ENCODE results near the gene RDH14. TPM values are rescaled to one million over a fixed set of nuclear protein-coding genes. Genes with fewer than 3 reads are reported as not detected.
A peak's percentile ranks its signal among the peaks of the same experiment; 100 is the strongest.

RDH14 gene
- total RNA-seq, 1 donor from 2014 or later, result 42.6 TPM

DNA sequence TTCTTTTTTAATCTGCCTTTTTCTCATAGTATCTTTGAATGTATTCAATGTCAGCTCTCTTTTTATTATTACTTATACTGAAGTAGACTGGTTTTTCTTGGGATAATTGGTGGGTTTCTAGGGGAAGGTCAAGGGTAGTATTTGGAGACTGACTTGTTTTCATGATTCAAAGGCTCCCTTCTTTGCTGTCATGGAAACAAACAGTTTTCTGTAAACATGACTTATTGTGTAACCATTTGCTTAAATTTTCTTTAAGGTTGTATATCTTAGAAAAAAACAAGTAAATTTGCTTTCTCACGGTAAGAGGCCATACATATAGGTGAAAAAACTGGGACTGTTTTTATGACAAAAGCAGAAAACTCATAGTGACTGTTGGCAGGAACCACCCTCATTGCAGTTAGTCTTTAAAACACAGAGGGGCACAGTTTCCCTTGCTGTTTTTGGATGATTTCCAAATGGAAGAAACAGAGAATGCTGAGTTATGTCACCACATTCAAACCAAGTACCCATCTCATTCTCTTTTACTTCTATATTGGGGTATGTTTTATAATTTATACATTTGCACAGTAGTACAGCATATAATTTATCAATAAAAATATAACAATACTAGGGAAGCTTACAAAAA, 5.8 kb upstream of the RDH14 start:
- Histone ChIP-seq H3K4me1 (peaks cover 4% of the 10 kb centered on the region), H3K36me3 (peaks cover 20% of the 10 kb centered on the region), H3K4me3 (no peak overlapping the region), H3K27me3 (ENCODE audit: low read depth) (no peaks in the 10 kb centered on the region), H3K9me3 (replicated peaks) (peaks cover 5% of the 10 kb centered on the region), H3K27ac (replicated peaks) (no peak overlapping the region)
- TF ChIP-seq, protein P1, sequence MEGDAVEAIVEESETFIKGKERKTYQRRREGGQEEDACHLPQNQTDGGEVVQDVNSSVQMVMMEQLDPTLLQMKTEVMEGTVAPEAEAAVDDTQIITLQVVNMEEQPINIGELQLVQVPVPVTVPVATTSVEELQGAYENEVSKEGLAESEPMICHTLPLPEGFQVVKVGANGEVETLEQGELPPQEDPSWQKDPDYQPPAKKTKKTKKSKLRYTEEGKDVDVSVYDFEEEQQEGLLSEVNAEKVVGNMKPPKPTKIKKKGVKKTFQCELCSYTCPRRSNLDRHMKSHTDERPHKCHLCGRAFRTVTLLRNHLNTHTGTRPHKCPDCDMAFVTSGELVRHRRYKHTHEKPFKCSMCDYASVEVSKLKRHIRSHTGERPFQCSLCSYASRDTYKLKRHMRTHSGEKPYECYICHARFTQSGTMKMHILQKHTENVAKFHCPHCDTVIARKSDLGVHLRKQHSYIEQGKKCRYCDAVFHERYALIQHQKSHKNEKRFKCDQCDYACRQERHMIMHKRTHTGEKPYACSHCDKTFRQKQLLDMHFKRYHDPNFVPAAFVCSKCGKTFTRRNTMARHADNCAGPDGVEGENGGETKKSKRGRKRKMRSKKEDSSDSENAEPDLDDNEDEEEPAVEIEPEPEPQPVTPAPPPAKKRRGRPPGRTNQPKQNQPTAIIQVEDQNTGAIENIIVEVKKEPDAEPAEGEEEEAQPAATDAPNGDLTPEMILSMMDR (IDR thresholded peaks at IDR 0.05; ENCODE audit: borderline replicate concordance), result no peak
- intact Hi-C loops (cut with micrococcal nuclease), result no loop called here
- no peak for DNase-seq

DNA sequence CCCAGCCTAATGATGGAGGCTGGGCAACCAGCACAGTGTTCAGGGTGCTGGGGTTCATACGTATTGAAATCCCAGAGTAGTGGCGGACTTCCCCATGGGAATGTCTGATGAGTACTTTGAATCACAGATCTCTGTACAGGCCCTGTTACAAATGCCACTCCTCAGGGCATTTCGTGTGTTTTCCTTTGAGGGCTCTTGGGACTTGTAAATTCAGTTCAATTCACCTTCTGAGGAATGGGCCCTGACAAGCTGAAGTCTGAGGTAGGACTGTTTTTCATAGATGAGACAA, 288 bp upstream of the RDH14 start:
- intact Hi-C loops (cut with micrococcal nuclease), result no loop called here
- peaks cover 53% of the 10 kb centered on the region for H3K4me1 ChIP-seq

DNA sequence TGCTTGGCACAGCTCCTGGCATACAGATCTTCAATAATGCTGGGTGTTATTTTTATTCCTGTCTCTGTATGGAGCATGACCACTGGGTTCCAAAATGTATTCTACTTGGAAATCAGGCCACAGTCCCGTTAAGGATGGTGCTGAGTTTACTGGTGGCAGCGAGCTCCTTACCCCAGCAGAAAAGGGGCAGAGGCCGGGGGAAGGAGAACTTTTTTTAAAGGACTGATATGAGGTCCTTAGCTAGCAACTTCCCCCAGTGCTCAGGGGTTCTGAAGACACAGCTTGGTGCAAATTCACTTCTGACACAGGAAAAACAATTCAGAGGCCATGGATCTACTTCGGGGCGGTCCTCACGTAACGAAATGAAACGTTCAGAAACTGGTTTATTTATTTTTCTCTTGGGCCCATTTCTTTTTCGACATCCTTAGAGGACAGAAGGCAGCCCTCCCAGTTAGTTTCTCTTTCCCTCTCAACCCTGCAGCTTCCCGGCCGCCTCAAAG, 872 bp downstream of the RDH14 start:
- H3K4me1 ChIP-seq, result peaks cover 63% of the 10 kb centered on the region
- peaks cover 5% of the 10 kb centered on the region for H3K9me3 ChIP-seq (replicated peaks)
- intact Hi-C loops (cut with micrococcal nuclease), result no loop called here
- H3K4me3 ChIP-seq, result peak overlapping the region; percentile 93
- DNase-seq, result no peak
- TF ChIP-seq, protein P1 (IDR thresholded peaks at IDR 0.05; ENCODE audit: borderline replicate concordance), result no peak
- H3K27me3 ChIP-seq (ENCODE audit: low read depth), result no peaks in the 10 kb centered on the region
- H3K36me3 ChIP-seq, result peaks cover 22% of the 10 kb centered on the region
- peak overlapping the region; percentile 99 for H3K27ac ChIP-seq (replicated peaks)

More for the DNA sequence above, 288 bp upstream of the RDH14 start:
- DNase-seq, result no peak
- H3K36me3 ChIP-seq, result peaks cover 14% of the 10 kb centered on the region
- no peaks in the 10 kb centered on the region for H3K27me3 ChIP-seq (ENCODE audit: low read depth)
- peaks cover 5% of the 10 kb centered on the region for H3K9me3 ChIP-seq (replicated peaks)
- H3K4me3 ChIP-seq, result peak overlapping the region; percentile 93
- TF ChIP-seq, protein P1 (IDR thresholded peaks at IDR 0.05; ENCODE audit: borderline replicate concordance), result no peak
- peak overlapping the region; percentile 99 for H3K27ac ChIP-seq (replicated peaks)

DNA sequence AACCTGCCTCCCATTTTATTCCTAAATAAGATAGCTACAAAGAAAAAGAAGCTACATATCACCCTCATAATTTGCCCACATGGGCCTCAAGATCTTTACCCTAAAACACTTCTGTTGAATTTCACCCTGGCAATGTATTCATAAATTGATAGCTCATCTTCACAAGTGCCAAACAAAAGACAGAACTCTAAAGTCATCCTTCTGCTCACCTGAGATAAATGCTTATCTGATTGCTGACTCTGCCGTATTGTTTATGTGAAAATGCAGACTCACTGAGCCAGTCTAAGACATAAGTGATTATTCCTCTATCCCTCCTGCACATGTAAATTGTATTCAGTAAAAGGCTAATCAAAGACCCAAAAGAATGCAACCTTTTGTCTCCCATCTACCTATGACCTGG, 2.0 kb downstream of the RDH14 start:
- peak overlapping the region; percentile 93 for H3K4me3 ChIP-seq
- TF ChIP-seq, protein P1 (IDR thresholded peaks at IDR 0.05; ENCODE audit: borderline replicate concordance), result no peak
- peak overlapping the region; percentile 99 for H3K27ac ChIP-seq (replicated peaks)
- no peaks in the 10 kb centered on the region for H3K27me3 ChIP-seq (ENCODE audit: low read depth)
- intact Hi-C loops (cut with micrococcal nuclease), result no loop called here
- no peaks in the 10 kb centered on the region for H3K9me3 ChIP-seq (replicated peaks)
- DNase-seq, result no peak
- H3K36me3 ChIP-seq, result peaks cover 15% of the 10 kb centered on the region
- H3K4me1 ChIP-seq, result peaks cover 71% of the 10 kb centered on the region

DNA sequence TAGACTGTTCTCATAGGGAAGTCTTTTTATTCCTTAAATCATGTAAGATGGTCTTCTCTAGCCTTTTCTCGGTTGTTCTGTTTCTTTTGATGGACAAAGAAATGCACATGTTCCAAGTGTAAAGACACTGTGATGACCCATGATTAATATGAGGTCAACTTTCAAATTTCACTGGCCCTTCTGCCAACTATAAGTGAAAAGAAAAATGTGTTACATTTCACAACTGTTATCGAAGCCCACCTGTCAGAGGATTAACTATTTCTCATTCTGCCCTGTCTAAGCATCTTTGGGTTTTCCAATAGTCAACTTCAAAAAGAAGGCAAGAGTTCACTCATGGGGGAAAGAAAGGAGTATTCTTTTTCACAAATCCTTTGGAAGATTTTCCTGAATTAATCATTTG, 3.3 kb downstream of the RDH14 start:
- TF ChIP-seq, protein P1 (IDR thresholded peaks at IDR 0.05; ENCODE audit: borderline replicate concordance), result no peak
- Histone ChIP-seq H3K27ac (replicated peaks) (peak overlapping the region; percentile 99), H3K9me3 (replicated peaks) (no peaks in the 10 kb centered on the region), H3K4me3 (peak overlapping the region; percentile 93), H3K27me3 (ENCODE audit: low read depth) (no peaks in the 10 kb centered on the region), H3K4me1 (peaks cover 85% of the 10 kb centered on the region), H3K36me3 (peaks cover 15% of the 10 kb centered on the region)
- no peak for DNase-seq
- intact Hi-C loops (cut with micrococcal nuclease), result no loop called here
